GM12872 (cell line): ENCODE measurements around the gene ITPR2.

Experiments
- CTCF ChIP-seq: IDR thresholded peaks from 3 replicates; pipeline ENCODE4 v1.5.1; 2011; ENCODE audit warnings: low read depth, mild to moderate bottlenecking, low read length, moderate library complexity; ENCODE audit not compliant: insufficient read depth

The ITPR2 gene

GRCh38 chr12:26767865-26768264, 65.1 kb downstream of the ITPR2 start:
- TF ChIP-seq CTCF: no peak

GRCh38 chr12:26767116-26767515, 65.9 kb downstream of the ITPR2 start:
- 0 out of 3 replicates have a peak, but pooled peaks have one; percentile 32 for TF ChIP-seq CTCF

- no peak for TF ChIP-seq CTCF
Measured at GRCh38 chr12:26762186-26762585, 70.8 kb downstream of the ITPR2 start.

GRCh38 chr12:26761775-26762174, 71.2 kb downstream of the ITPR2 start:
- TF ChIP-seq CTCF: no peak

- TF ChIP-seq CTCF: no peak
Measured at GRCh38 chr12:26760657-26761293, 72.2 kb downstream of the ITPR2 start.

- TF ChIP-seq CTCF: no peak
Measured at GRCh38 chr12:26754148-26754547, 78.8 kb downstream of the ITPR2 start.

GRCh38 chr12:26751179-26751578, 81.8 kb downstream of the ITPR2 start:
- TF ChIP-seq CTCF: no peak
